AG10803 (cell line): Measurements from ENCODE around the gene STARD3.

Source experiments
- DNase-seq: peaks from one replicate; pipeline ENCODE4 v3.0.0; 2010; ENCODE audit warnings: low read depth
- H3K4me3 ChIP-seq: 2 replicates; pipeline ENCODE4 v1.5.1; 2011; ENCODE audit warnings: mild to moderate bottlenecking, low read length, control low read depth
- CTCF ChIP-seq: conservative IDR thresholded peaks from 2 replicates; pipeline ENCODE4 v1.5.1; 2011; ENCODE audit warnings: mild to moderate bottlenecking, low read length, control low read depth, inconsistent platforms

The STARD3 gene

GRCh38 chr17:39628655-39629493, 8.1 kb upstream of the STARD3 start:
- no peak overlapping the region for H3K4me3 ChIP-seq
- DNase-seq = no peak
- no peak for TF ChIP-seq CTCF

GRCh38 chr17:39629494-39629880, 7.5 kb upstream of the STARD3 start:
- no peak for TF ChIP-seq CTCF
- DNase-seq = no peak
- no peak overlapping the region for H3K4me3 ChIP-seq

- DNase-seq = no peak
- no peak for TF ChIP-seq CTCF
- H3K4me3 ChIP-seq = no peak overlapping the region
These were observed 7.0 kb upstream of the STARD3 start for GRCh38 chr17:39629898-39630297.

GRCh38 chr17:39631403-39631802, 5.5 kb upstream of the STARD3 start:
- no peak for DNase-seq
- TF ChIP-seq CTCF = no peak

GRCh38 chr17:39632153-39632941, 4.6 kb upstream of the STARD3 start:
- H3K4me3 ChIP-seq = no peak overlapping the region
- DNase-seq = no peak
- no peak for TF ChIP-seq CTCF

More at GRCh38 chr17:39631403-39631802, 5.5 kb upstream of the STARD3 start:
- H3K4me3 ChIP-seq = no peak overlapping the region

GRCh38 chr17:39633570-39634183, 3.3 kb upstream of the STARD3 start:
- TF ChIP-seq CTCF = no peak
- no peak overlapping the region for H3K4me3 ChIP-seq
- DNase-seq = no peak
